HEK293 (cell line): Measurements from ENCODE around the gene LIPA.

Experiments used
- ZBTB48 ChIP-seq: fragments of 450-650 bp; formaldehyde crosslinking; IDR thresholded peaks from 2 replicates; pipeline ENCODE4 v1.5.1; 2016; ENCODE audit warnings: missing biosample characterization, missing genetic modification characterization
- ZNF354C ChIP-seq: fragments of 450-650 bp; formaldehyde crosslinking; IDR thresholded peaks from 2 replicates; pipeline ENCODE4 v1.5.1; 2016; ENCODE audit warnings: missing biosample characterization, missing genetic modification characterization, low read depth, borderline replicate concordance
- ZNF549 ChIP-seq: fragments of 450-650 bp; IDR thresholded peaks from 2 replicates; pipeline ENCODE4 v1.5.1; 2018; ENCODE audit warnings: missing biosample characterization, missing genetic modification characterization, mild to moderate bottlenecking, inconsistent platforms, moderate library complexity
- ZNF785 ChIP-seq: fragments of 450-650 bp; formaldehyde crosslinking; IDR thresholded peaks from 2 replicates; pipeline ENCODE4 v1.5.1; 2016; ENCODE audit warnings: missing biosample characterization, missing genetic modification characterization
- TF ChIP-seq, protein P1 (sequence below): fragments of 450-650 bp; formaldehyde crosslinking; IDR thresholded peaks from 2 replicates; pipeline ENCODE4 v1.5.1; 2016; ENCODE audit warnings: missing biosample characterization, missing genetic modification characterization
- TF ChIP-seq, protein P2 (sequence below): fragments of 450-650 bp; formaldehyde crosslinking; IDR thresholded peaks from 2 replicates; pipeline ENCODE4 v1.5.1; 2016; ENCODE audit warnings: missing biosample characterization, missing genetic modification characterization, borderline replicate concordance
- TF ChIP-seq, protein P3 (sequence below): fragments of 450-650 bp; formaldehyde crosslinking; IDR thresholded peaks from 2 replicates; pipeline ENCODE4 v1.5.1; 2016; ENCODE audit warnings: missing biosample characterization, missing genetic modification characterization

DNA sequence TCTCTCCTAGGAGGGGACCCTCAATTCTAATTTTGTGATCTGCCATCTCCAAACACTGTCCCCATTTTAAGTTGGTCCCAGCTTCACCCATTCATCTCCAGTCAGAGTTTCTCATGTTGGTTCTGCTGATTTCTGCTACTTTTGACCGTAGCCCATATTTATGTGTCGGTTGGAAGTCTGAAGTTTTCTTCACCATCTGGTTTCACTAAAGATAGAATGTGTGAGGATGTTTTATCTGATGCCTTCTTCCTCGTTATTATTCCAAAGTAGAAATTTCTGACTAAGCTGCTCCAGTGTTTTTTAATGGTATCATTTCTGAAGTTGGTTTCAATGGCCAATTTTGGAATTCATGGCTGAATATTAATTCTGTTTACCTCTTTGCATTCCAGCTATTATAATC is 28.9 kb upstream of the LIPA start:
- TF ChIP-seq, protein P1, sequence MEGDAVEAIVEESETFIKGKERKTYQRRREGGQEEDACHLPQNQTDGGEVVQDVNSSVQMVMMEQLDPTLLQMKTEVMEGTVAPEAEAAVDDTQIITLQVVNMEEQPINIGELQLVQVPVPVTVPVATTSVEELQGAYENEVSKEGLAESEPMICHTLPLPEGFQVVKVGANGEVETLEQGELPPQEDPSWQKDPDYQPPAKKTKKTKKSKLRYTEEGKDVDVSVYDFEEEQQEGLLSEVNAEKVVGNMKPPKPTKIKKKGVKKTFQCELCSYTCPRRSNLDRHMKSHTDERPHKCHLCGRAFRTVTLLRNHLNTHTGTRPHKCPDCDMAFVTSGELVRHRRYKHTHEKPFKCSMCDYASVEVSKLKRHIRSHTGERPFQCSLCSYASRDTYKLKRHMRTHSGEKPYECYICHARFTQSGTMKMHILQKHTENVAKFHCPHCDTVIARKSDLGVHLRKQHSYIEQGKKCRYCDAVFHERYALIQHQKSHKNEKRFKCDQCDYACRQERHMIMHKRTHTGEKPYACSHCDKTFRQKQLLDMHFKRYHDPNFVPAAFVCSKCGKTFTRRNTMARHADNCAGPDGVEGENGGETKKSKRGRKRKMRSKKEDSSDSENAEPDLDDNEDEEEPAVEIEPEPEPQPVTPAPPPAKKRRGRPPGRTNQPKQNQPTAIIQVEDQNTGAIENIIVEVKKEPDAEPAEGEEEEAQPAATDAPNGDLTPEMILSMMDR (tag by site-specific recombination), result no peak
- TF ChIP-seq, protein P2, sequence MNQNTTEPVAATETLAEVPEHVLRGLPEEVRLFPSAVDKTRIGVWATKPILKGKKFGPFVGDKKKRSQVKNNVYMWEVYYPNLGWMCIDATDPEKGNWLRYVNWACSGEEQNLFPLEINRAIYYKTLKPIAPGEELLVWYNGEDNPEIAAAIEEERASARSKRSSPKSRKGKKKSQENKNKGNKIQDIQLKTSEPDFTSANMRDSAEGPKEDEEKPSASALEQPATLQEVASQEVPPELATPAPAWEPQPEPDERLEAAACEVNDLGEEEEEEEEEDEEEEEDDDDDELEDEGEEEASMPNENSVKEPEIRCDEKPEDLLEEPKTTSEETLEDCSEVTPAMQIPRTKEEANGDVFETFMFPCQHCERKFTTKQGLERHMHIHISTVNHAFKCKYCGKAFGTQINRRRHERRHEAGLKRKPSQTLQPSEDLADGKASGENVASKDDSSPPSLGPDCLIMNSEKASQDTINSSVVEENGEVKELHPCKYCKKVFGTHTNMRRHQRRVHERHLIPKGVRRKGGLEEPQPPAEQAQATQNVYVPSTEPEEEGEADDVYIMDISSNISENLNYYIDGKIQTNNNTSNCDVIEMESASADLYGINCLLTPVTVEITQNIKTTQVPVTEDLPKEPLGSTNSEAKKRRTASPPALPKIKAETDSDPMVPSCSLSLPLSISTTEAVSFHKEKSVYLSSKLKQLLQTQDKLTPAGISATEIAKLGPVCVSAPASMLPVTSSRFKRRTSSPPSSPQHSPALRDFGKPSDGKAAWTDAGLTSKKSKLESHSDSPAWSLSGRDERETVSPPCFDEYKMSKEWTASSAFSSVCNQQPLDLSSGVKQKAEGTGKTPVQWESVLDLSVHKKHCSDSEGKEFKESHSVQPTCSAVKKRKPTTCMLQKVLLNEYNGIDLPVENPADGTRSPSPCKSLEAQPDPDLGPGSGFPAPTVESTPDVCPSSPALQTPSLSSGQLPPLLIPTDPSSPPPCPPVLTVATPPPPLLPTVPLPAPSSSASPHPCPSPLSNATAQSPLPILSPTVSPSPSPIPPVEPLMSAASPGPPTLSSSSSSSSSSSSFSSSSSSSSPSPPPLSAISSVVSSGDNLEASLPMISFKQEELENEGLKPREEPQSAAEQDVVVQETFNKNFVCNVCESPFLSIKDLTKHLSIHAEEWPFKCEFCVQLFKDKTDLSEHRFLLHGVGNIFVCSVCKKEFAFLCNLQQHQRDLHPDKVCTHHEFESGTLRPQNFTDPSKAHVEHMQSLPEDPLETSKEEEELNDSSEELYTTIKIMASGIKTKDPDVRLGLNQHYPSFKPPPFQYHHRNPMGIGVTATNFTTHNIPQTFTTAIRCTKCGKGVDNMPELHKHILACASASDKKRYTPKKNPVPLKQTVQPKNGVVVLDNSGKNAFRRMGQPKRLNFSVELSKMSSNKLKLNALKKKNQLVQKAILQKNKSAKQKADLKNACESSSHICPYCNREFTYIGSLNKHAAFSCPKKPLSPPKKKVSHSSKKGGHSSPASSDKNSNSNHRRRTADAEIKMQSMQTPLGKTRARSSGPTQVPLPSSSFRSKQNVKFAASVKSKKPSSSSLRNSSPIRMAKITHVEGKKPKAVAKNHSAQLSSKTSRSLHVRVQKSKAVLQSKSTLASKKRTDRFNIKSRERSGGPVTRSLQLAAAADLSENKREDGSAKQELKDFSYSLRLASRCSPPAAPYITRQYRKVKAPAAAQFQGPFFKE (tag by site-specific recombination), result no peak
- no peak for TF ChIP-seq ZNF785 (tag by site-specific recombination)
- TF ChIP-seq, protein P3, sequence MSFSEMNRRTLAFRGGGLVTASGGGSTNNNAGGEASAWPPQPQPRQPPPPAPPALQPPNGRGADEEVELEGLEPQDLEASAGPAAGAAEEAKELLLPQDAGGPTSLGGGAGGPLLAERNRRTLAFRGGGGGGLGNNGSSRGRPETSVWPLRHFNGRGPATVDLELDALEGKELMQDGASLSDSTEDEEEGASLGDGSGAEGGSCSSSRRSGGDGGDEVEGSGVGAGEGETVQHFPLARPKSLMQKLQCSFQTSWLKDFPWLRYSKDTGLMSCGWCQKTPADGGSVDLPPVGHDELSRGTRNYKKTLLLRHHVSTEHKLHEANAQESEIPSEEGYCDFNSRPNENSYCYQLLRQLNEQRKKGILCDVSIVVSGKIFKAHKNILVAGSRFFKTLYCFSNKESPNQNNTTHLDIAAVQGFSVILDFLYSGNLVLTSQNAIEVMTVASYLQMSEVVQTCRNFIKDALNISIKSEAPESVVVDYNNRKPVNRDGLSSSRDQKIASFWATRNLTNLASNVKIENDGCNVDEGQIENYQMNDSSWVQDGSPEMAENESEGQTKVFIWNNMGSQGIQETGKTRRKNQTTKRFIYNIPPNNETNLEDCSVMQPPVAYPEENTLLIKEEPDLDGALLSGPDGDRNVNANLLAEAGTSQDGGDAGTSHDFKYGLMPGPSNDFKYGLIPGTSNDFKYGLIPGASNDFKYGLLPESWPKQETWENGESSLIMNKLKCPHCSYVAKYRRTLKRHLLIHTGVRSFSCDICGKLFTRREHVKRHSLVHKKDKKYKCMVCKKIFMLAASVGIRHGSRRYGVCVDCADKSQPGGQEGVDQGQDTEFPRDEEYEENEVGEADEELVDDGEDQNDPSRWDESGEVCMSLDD (tag by site-specific recombination), result no peak
- no peak for TF ChIP-seq ZNF354C
- TF ChIP-seq ZNF549 (tag by site-specific recombination), result no peak
- TF ChIP-seq ZBTB48 (tag by site-specific recombination), result no peak
